Measurements from ENCODE around the gene EOLA2. TPM values are rescaled to one million over a fixed set of nuclear protein-coding genes. Genes with fewer than 3 reads are reported as not detected.
A peak's percentile ranks its signal among the peaks of the same experiment; 100 is the strongest.

Gene EOLA2
- total RNA-seq, 1 donor from 2014 or later, result 11.2 TPM

DNA sequence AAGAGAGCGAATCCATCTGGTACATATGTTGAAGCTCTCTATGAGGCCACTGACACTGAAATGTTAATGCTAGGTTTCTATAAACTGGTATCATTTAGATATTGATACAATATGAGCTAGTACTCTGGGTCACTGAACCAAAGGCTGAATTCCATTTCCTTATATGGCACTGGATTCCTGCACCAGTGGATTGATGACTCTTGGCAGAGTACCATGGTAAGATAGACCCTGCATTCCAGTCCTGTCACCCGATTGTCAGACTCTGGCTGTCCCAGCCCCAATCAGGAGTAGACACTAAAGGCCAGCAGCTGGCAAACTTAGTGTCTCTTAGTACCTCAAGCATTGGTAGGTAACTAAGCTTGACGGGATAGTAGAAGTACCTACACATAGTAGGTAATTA, 44.0 kb upstream of the EOLA2 start:
- Histone ChIP-seq H3K36me3 (no peaks in the 10 kb centered on the region), H3K4me1 (no peaks in the 10 kb centered on the region), H3K9ac (no peak overlapping the region), H3K4me3 (no peak overlapping the region), H3K27ac (no peak overlapping the region), H4K20me1 (ENCODE audit: low read depth) (no peaks in the 10 kb centered on the region), H3K4me2 (no peak overlapping the region), H3F3A (ENCODE audit: low read depth) (no peaks in the 10 kb centered on the region), H2AFZ (replicated peaks) (no peak overlapping the region), H3K9me3 (ENCODE audit: low read depth) (no peaks in the 10 kb centered on the region), H3K27me3 (no peaks in the 10 kb centered on the region), H3K79me2 (ENCODE audit: low read depth) (no peaks in the 10 kb centered on the region)
- Mint-ChIP-seq H3K36me3 (no peaks in the 10 kb centered on the region), H3K4me1 (no peaks in the 10 kb centered on the region), H3K4me3 (no peak overlapping the region), H3K27ac (no peak overlapping the region), H3K9me3 (peaks cover 5% of the 10 kb centered on the region), H3K27me3 (ENCODE audit: insufficient read depth, low read depth) (no peaks in the 10 kb centered on the region)
- DNase-seq (ENCODE audit: low spot score), result no peak
- TF ChIP-seq EZH2phosphoT487 (IDR thresholded peaks at IDR 0.05) (no peak), EZH2 (IDR thresholded peaks at IDR 0.05) (no peak)
- TF ChIP-seq, protein P1, sequence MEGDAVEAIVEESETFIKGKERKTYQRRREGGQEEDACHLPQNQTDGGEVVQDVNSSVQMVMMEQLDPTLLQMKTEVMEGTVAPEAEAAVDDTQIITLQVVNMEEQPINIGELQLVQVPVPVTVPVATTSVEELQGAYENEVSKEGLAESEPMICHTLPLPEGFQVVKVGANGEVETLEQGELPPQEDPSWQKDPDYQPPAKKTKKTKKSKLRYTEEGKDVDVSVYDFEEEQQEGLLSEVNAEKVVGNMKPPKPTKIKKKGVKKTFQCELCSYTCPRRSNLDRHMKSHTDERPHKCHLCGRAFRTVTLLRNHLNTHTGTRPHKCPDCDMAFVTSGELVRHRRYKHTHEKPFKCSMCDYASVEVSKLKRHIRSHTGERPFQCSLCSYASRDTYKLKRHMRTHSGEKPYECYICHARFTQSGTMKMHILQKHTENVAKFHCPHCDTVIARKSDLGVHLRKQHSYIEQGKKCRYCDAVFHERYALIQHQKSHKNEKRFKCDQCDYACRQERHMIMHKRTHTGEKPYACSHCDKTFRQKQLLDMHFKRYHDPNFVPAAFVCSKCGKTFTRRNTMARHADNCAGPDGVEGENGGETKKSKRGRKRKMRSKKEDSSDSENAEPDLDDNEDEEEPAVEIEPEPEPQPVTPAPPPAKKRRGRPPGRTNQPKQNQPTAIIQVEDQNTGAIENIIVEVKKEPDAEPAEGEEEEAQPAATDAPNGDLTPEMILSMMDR (IDR thresholded peaks at IDR 0.05), result no peak

DNA sequence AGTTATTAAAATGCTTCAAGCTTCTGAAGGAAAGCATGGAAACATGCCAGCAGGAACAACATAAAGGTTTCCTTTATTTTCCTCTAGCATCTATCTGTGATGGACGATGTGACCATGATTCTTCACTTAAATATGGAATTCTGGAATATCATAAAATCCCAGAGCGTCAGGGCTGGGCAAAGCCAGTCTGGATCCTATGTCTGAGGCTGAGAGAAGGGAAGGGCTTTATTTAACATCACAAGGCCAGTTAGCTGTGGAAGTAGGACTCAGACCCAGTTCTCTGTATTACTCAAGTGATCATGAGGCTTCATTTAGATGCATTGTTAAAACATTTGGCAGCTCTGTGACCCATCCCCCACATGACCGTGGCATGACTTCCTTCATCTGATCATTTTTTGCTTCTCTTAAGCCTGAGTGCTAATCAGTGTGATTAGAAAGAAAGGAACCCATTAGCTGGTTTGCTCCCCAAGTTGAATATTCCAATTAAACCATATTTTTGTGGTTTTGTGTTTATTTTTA, 40.9 kb upstream of the EOLA2 start:
- Mint-ChIP-seq H3K9me3 (peaks cover 5% of the 10 kb centered on the region), H3K4me1 (no peaks in the 10 kb centered on the region), H3K36me3 (no peaks in the 10 kb centered on the region), H3K27me3 (ENCODE audit: insufficient read depth, low read depth) (no peaks in the 10 kb centered on the region), H3K27ac (no peak overlapping the region), H3K4me3 (no peak overlapping the region)
- Histone ChIP-seq H3K4me2 (no peak overlapping the region), H3K9me3 (ENCODE audit: low read depth) (no peaks in the 10 kb centered on the region), H3K4me1 (no peaks in the 10 kb centered on the region), H3K27ac (no peak overlapping the region), H3K36me3 (no peaks in the 10 kb centered on the region), H3K4me3 (no peak overlapping the region), H3K79me2 (ENCODE audit: low read depth) (no peaks in the 10 kb centered on the region), H3K27me3 (no peaks in the 10 kb centered on the region), H4K20me1 (ENCODE audit: low read depth) (no peaks in the 10 kb centered on the region), H3F3A (ENCODE audit: low read depth) (no peaks in the 10 kb centered on the region), H2AFZ (replicated peaks) (no peak overlapping the region), H3K9ac (no peak overlapping the region)
- DNase-seq (ENCODE audit: low spot score), result no peak
- TF ChIP-seq, protein P1 (IDR thresholded peaks at IDR 0.05), result no peak
- TF ChIP-seq EZH2phosphoT487 (IDR thresholded peaks at IDR 0.05) (no peak), EZH2 (IDR thresholded peaks at IDR 0.05) (no peak)

DNA sequence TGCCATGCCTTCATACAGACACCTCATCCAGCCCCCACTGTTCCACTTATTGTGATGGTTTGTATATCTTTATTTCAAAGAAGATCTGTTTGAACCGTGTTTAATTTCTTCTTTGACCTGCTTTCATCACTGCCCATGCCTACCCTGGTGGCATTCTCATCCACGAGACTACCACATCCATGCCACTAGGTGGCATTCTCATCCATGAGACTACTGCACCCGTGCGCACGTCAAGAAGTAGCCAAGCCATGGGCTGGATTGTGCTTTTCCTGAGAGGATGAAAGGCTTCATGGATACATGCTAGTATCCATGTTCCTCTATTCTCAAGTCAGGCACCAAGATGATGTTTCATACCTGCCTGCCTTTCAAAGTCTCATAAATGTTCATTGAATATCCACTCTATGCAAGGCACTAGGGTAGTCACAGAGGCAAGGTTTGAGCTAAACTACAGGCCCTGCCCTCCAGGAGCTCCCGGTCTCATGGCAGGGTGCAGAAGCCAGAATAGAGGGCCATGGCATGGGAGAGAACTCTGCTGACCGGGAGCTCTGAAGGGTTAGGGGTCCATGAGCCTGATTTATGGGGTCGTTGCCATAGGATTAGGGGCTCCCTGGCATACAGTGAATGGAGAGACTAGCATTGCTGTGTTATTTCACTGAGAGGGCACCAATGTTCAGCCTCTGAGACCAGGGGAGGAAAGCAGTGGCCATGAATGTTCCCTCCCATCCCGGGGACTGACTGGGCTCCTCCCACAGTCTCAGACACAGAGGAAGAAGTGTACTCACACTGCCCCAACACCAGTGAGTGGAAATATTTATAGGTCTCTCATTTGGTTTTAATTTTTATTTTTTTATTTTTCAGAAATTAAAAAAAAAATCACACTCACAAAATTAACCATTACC, 24.8 kb upstream of the EOLA2 start:
- Histone ChIP-seq H3K9ac (no peak overlapping the region), H3K79me2 (ENCODE audit: low read depth) (no peaks in the 10 kb centered on the region), H3K4me3 (no peak overlapping the region), H4K20me1 (ENCODE audit: low read depth) (no peaks in the 10 kb centered on the region), H3K4me1 (no peaks in the 10 kb centered on the region), H3F3A (ENCODE audit: low read depth) (no peaks in the 10 kb centered on the region), H2AFZ (replicated peaks) (no peak overlapping the region), H3K9me3 (ENCODE audit: low read depth) (no peaks in the 10 kb centered on the region), H3K27me3 (no peaks in the 10 kb centered on the region), H3K27ac (no peak overlapping the region), H3K4me2 (no peak overlapping the region), H3K36me3 (no peaks in the 10 kb centered on the region)
- Mint-ChIP-seq H3K36me3 (peaks cover 11% of the 10 kb centered on the region), H3K27ac (no peak overlapping the region), H3K9me3 (peaks cover 2% of the 10 kb centered on the region), H3K27me3 (ENCODE audit: insufficient read depth, low read depth) (no peaks in the 10 kb centered on the region), H3K4me1 (peaks cover 2% of the 10 kb centered on the region), H3K4me3 (no peak overlapping the region)
- TF ChIP-seq EZH2 (IDR thresholded peaks at IDR 0.05), result no peak
- TF ChIP-seq, protein P1 (IDR thresholded peaks at IDR 0.05), result peak; percentile 64
- peak; percentile 72 for DNase-seq (ENCODE audit: low spot score)
